ENCODE results near the gene ENTREP1.

ENTREP1 gene

DNA sequence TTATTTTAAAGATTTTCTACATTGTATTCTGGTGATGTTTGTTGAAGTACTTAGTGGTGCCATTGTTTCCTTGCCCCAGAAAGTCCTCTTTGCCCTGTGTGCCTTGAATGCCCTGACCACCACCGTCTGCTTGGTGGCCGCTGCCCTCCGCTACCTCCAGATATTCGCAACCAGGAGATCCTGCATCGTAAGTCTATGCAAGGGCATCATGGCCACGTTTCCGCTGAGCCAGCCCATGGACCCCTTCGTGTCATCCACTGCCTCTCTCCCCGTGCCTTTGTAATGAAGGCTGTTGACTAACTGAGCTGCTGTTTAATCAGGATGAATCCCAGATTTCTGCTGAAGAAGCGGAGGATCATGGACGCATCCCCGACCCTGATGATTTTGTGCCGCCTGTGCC lies 52.3 kb downstream of the ENTREP1 start:
- Histone ChIP-seq H3K36me3 (ENCODE audit: insufficient read depth, low read length) (no peaks in the 10 kb centered on the region), H3K4me1 (ENCODE audit: control insufficient read depth, insufficient read depth, low read length) (peaks cover 40% of the 10 kb centered on the region), H3K9me3 (replicated peaks; ENCODE audit: low read length) (no peaks in the 10 kb centered on the region)

DNA sequence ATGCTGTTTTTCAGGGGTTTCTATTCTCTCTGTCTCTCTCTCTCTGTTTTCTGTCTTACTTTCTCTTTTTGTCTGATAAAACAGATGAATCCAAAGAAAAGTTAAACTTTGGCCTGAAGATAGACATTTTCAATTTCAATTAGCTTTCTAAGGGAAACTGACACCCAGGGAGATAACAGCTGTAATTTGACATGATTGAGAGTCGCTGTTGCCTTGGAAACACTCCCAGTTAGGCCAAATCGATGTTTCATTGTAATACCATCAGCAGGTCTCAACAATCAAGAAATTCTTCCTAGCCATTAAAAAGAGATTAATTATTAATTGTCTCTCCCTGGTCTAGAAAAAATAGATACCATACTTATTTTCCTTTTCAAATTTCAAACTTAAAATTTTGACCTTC lies 53.0 kb downstream of the ENTREP1 start:
- Histone ChIP-seq H3K4me3 (ENCODE audit: low read length) (no peak overlapping the region), H3K4me2 (ENCODE audit: low read length) (no peak overlapping the region), H3K9ac (ENCODE audit: low read depth, low read length) (no peak overlapping the region), H3K36me3 (ENCODE audit: insufficient read depth, low read length) (no peaks in the 10 kb centered on the region), H3K9me3 (replicated peaks; ENCODE audit: low read length) (no peaks in the 10 kb centered on the region), H3K27me3 (ENCODE audit: control insufficient read depth, insufficient read depth, low read length) (peaks cover 3% of the 10 kb centered on the region), H3K4me1 (ENCODE audit: control insufficient read depth, insufficient read depth, low read length) (peaks cover 40% of the 10 kb centered on the region)

More for the DNA sequence above, 52.3 kb downstream of the ENTREP1 start:
- Histone ChIP-seq H3K4me3 (ENCODE audit: low read length) (no peak overlapping the region), H3K9ac (ENCODE audit: low read depth, low read length) (no peak overlapping the region), H3K4me2 (ENCODE audit: low read length) (no peak overlapping the region), H3K27me3 (ENCODE audit: control insufficient read depth, insufficient read depth, low read length) (peaks cover 3% of the 10 kb centered on the region)

GRCh38 chr9:69379270-69379982 lies 54.4 kb downstream of the ENTREP1 start:
- no peaks in the 10 kb centered on the region for H3K9me3 ChIP-seq (replicated peaks; ENCODE audit: low read length)
- H3K4me1 ChIP-seq (ENCODE audit: control insufficient read depth, insufficient read depth, low read length): peaks cover 40% of the 10 kb centered on the region
- peak overlapping the region; percentile 8 for H3K4me3 ChIP-seq (ENCODE audit: low read length)
- no peak overlapping the region for H3K9ac ChIP-seq (ENCODE audit: low read depth, low read length)
- no peaks in the 10 kb centered on the region for H3K36me3 ChIP-seq (ENCODE audit: insufficient read depth, low read length)
- H3K4me2 ChIP-seq (ENCODE audit: low read length): peak overlapping the region; percentile 63
- H3K27me3 ChIP-seq (ENCODE audit: control insufficient read depth, insufficient read depth, low read length): peaks cover 6% of the 10 kb centered on the region

- Histone ChIP-seq H3K4me1 (ENCODE audit: control insufficient read depth, insufficient read depth, low read length) (peaks cover 40% of the 10 kb centered on the region), H3K9ac (ENCODE audit: low read depth, low read length) (no peak overlapping the region), H3K27me3 (ENCODE audit: control insufficient read depth, insufficient read depth, low read length) (peaks cover 4% of the 10 kb centered on the region), H3K36me3 (ENCODE audit: insufficient read depth, low read length) (no peaks in the 10 kb centered on the region), H3K4me3 (ENCODE audit: low read length) (no peak overlapping the region), H3K4me2 (ENCODE audit: low read length) (peak overlapping the region; percentile 63), H3K9me3 (replicated peaks; ENCODE audit: low read length) (no peaks in the 10 kb centered on the region)
These were observed 55.3 kb downstream of the ENTREP1 start for GRCh38 chr9:69380301-69380700.

- Histone ChIP-seq H3K9ac (ENCODE audit: low read depth, low read length) (no peak overlapping the region), H3K4me3 (ENCODE audit: low read length) (no peak overlapping the region), H3K27me3 (ENCODE audit: control insufficient read depth, insufficient read depth, low read length) (peaks cover 3% of the 10 kb centered on the region), H3K9me3 (replicated peaks; ENCODE audit: low read length) (no peaks in the 10 kb centered on the region), H3K36me3 (ENCODE audit: insufficient read depth, low read length) (no peaks in the 10 kb centered on the region), H3K4me1 (ENCODE audit: control insufficient read depth, insufficient read depth, low read length) (peaks cover 40% of the 10 kb centered on the region), H3K4me2 (ENCODE audit: low read length) (no peak overlapping the region)
These were observed 55.8 kb downstream of the ENTREP1 start for GRCh38 chr9:69380811-69381210.

DNA sequence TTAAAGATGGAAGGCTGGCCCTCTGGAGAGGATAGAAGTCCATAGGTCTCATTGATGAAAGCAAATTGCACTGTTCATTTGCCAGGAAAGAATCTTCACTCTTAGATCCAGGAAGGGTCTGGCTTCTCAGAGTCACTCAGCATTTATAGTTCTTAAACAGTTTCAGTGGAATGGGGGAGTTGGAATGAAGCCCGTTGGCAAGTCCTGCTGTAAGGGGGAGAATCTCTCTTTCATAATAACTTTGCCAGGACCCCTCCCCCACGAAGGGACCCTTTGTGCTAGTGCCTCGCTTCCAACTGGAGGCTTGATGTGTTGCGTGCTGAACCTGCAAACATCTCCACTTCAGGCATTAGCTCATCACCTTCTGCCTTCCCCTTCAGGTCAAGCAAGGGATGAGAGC lies 57.1 kb downstream of the ENTREP1 start:
- Histone ChIP-seq H3K4me1 (ENCODE audit: control insufficient read depth, insufficient read depth, low read length) (peaks cover 27% of the 10 kb centered on the region), H3K4me3 (ENCODE audit: low read length) (no peak overlapping the region), H3K9ac (ENCODE audit: low read depth, low read length) (no peak overlapping the region), H3K36me3 (ENCODE audit: insufficient read depth, low read length) (no peaks in the 10 kb centered on the region), H3K4me2 (ENCODE audit: low read length) (no peak overlapping the region), H3K9me3 (replicated peaks; ENCODE audit: low read length) (no peaks in the 10 kb centered on the region), H3K27me3 (ENCODE audit: control insufficient read depth, insufficient read depth, low read length) (peaks cover 10% of the 10 kb centered on the region)

DNA sequence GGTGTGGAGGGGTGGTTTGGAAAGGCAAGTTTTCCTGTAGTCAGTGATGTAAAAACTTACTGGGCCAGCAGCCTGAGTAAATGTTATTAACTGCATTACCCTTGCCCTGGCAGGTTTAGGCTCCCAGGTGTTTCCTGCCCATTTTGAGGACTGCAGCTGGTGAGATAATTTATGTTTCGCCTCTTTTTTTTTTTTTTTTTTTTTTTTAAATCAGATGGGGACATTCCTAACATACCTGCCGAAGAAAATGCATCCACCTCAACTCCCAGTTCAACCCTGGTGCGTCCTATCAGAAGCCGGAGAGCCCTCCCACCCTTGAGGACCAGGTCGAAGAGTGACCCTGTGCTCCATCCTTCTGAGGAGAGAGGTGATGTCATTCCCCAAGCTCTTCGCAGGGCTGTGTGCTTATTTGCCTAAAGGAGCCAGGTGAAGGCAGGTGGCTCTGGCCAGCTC lies 60.6 kb downstream of the ENTREP1 start:
- H3K4me2 ChIP-seq (ENCODE audit: low read length): no peak overlapping the region
- no peak overlapping the region for H3K4me3 ChIP-seq (ENCODE audit: low read length)
- no peaks in the 10 kb centered on the region for H3K9me3 ChIP-seq (replicated peaks; ENCODE audit: low read length)
- no peak overlapping the region for H3K9ac ChIP-seq (ENCODE audit: low read depth, low read length)
- peaks cover 32% of the 10 kb centered on the region for H3K27me3 ChIP-seq (ENCODE audit: control insufficient read depth, insufficient read depth, low read length)
- H3K4me1 ChIP-seq (ENCODE audit: control insufficient read depth, insufficient read depth, low read length): peaks cover 5% of the 10 kb centered on the region
- no peaks in the 10 kb centered on the region for H3K36me3 ChIP-seq (ENCODE audit: insufficient read depth, low read length)

- Histone ChIP-seq H3K4me3 (ENCODE audit: low read length) (no peak overlapping the region), H3K9me3 (replicated peaks; ENCODE audit: low read length) (no peaks in the 10 kb centered on the region), H3K36me3 (ENCODE audit: insufficient read depth, low read length) (no peaks in the 10 kb centered on the region), H3K4me2 (ENCODE audit: low read length) (no peak overlapping the region), H3K4me1 (ENCODE audit: control insufficient read depth, insufficient read depth, low read length) (no peaks in the 10 kb centered on the region), H3K9ac (ENCODE audit: low read depth, low read length) (no peak overlapping the region), H3K27me3 (ENCODE audit: control insufficient read depth, insufficient read depth, low read length) (peaks cover 36% of the 10 kb centered on the region)
These were observed 61.6 kb downstream of the ENTREP1 start for GRCh38 chr9:69386651-69387050.

DNA sequence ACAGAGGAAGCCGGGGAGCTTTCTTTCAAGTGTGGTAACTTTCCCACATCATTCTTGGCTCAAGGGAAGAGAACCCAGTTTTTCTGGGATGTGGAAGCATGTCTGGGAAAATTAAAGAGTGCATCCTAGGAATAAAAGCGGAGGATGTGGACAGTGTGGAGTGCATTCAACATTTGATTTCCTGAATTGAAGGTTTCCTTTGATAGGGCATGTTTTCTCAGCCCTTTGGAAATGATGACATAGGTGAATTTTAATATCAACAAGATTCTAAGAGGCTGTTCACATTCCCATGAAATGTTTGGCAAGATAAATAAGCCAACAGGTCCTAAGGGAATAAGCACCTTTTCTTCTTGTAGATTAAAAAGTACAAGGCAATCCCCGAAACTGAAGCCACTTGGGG lies 63.6 kb downstream of the ENTREP1 start:
- Histone ChIP-seq H3K9me3 (replicated peaks; ENCODE audit: low read length) (no peaks in the 10 kb centered on the region), H3K9ac (ENCODE audit: low read depth, low read length) (no peak overlapping the region), H3K4me3 (ENCODE audit: low read length) (no peak overlapping the region), H3K36me3 (ENCODE audit: insufficient read depth, low read length) (no peaks in the 10 kb centered on the region), H3K4me2 (ENCODE audit: low read length) (no peak overlapping the region), H3K4me1 (ENCODE audit: control insufficient read depth, insufficient read depth, low read length) (no peaks in the 10 kb centered on the region), H3K27me3 (ENCODE audit: control insufficient read depth, insufficient read depth, low read length) (peaks cover 40% of the 10 kb centered on the region)

DNA sequence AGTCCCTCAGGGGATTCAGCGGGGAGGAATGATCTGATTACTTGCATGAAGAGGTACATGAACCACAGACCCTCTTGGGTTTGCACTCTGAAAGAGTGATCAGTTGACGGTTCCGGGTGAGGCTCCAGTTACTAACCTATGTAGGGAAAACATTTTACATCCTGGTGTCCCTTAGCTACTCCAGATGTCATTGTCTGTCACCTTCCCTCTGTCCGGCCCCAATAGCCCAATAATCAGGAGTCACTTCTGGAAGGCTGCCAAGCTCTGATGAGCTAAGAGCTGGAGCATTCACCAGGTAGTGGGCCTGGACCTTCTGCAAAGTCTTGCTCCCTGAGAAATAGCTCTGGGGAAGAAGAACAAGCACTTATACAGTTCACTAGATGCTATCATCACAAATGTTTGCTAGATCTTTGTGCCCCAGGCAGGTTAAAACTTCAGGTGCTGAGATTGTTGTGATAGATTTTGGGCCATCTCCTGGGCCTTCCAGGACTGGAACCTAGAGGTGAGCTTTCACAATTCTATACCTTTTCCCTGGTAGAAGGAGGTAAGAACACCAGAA lies 64.5 kb downstream of the ENTREP1 start:
- Histone ChIP-seq H3K4me2 (ENCODE audit: low read length) (no peak overlapping the region), H3K4me1 (ENCODE audit: control insufficient read depth, insufficient read depth, low read length) (no peaks in the 10 kb centered on the region), H3K36me3 (ENCODE audit: insufficient read depth, low read length) (no peaks in the 10 kb centered on the region), H3K27me3 (ENCODE audit: control insufficient read depth, insufficient read depth, low read length) (peaks cover 40% of the 10 kb centered on the region), H3K9ac (ENCODE audit: low read depth, low read length) (no peak overlapping the region), H3K9me3 (replicated peaks; ENCODE audit: low read length) (no peaks in the 10 kb centered on the region), H3K4me3 (ENCODE audit: low read length) (no peak overlapping the region)

- Histone ChIP-seq H3K36me3 (ENCODE audit: insufficient read depth, low read length) (no peaks in the 10 kb centered on the region), H3K4me1 (ENCODE audit: control insufficient read depth, insufficient read depth, low read length) (no peaks in the 10 kb centered on the region), H3K4me2 (ENCODE audit: low read length) (no peak overlapping the region), H3K4me3 (ENCODE audit: low read length) (no peak overlapping the region), H3K9me3 (replicated peaks; ENCODE audit: low read length) (no peaks in the 10 kb centered on the region), H3K27me3 (ENCODE audit: control insufficient read depth, insufficient read depth, low read length) (peaks cover 39% of the 10 kb centered on the region), H3K9ac (ENCODE audit: low read depth, low read length) (no peak overlapping the region)
These were observed 66.5 kb downstream of the ENTREP1 start for GRCh38 chr9:69391487-69391886.

- H3K27me3 ChIP-seq (ENCODE audit: control insufficient read depth, insufficient read depth, low read length): peaks cover 35% of the 10 kb centered on the region
- H3K4me2 ChIP-seq (ENCODE audit: low read length): no peak overlapping the region
- no peak overlapping the region for H3K4me3 ChIP-seq (ENCODE audit: low read length)
- no peaks in the 10 kb centered on the region for H3K36me3 ChIP-seq (ENCODE audit: insufficient read depth, low read length)
- H3K9ac ChIP-seq (ENCODE audit: low read depth, low read length): no peak overlapping the region
- H3K9me3 ChIP-seq (replicated peaks; ENCODE audit: low read length): no peaks in the 10 kb centered on the region
- H3K4me1 ChIP-seq (ENCODE audit: control insufficient read depth, insufficient read depth, low read length): no peaks in the 10 kb centered on the region
These were observed 66.9 kb downstream of the ENTREP1 start for GRCh38 chr9:69391946-69392345.
